ENCODE data around the gene TIAM2. TPM values are rescaled to one million over a fixed set of nuclear protein-coding genes. Genes with fewer than 3 reads are reported as not detected.

TIAM2 gene
- total and polyA plus RNA-seq, 10 of the 15 experiments (the other 5 are each of a cell fraction or from before 2014, with no cell fraction given): 1.1 to 10.5 (median 2.3) TPM

GRCh38 chr6:155158030-155158843 lies 163.1 kb downstream of the TIAM2 start (continued):
- TF ChIP-seq CHD1 (IDR thresholded peaks at IDR 0.05; ENCODE audit: low read depth, low read length) (no peak), JUNB (IDR thresholded peaks at IDR 0.05) (peak; percentile 58), CREM (IDR thresholded peaks at IDR 0.05; ENCODE audit: low read depth) (no peak), ZNF207 (IDR thresholded peaks at IDR 0.05; ENCODE audit: borderline replicate concordance) (no peak), PML (IDR thresholded peaks at IDR 0.05; ENCODE audit: low read length) (no peak), STAT1 (conservative IDR thresholded peaks at IDR 0.05) (no peak), TCF3 (IDR thresholded peaks at IDR 0.05; ENCODE audit: borderline replicate concordance, insufficient read depth, low read depth, low read length) (no peak), JUND (IDR thresholded peaks at IDR 0.05; ENCODE audit: low read depth, low read length) (no peak), ATF7 (IDR thresholded peaks at IDR 0.05; ENCODE audit: low read depth) (0 out of 2 replicates have a peak, but pooled peaks have one; percentile 14), CEBPB (IDR thresholded peaks at IDR 0.05; ENCODE audit: borderline replicate concordance in 1 of 2, low read depth in 2 of 2, low read length in 2 of 2) (no peak), FOXM1 (IDR thresholded peaks at IDR 0.05; ENCODE audit: low read depth, low read length) (peak; percentile 23; the same call in 1 of the 2 replicates), GABPA (IDR thresholded peaks at IDR 0.05; ENCODE audit: low read depth) (no peak), KLF5 (IDR thresholded peaks at IDR 0.05; ENCODE audit: partially characterized antibody) (no peak), PAX8 (IDR thresholded peaks at IDR 0.05) (no peak), E2F8 (IDR thresholded peaks at IDR 0.05; ENCODE audit: low read depth, partially characterized antibody) (no peak), TCF12 (IDR thresholded peaks at IDR 0.05; ENCODE audit: low read depth, low read length) (peak; percentile 45; the same call in 1 of the 2 replicates), ZNF622 (IDR thresholded peaks at IDR 0.05) (no peak), RUNX3 (IDR thresholded peaks at IDR 0.05; ENCODE audit: low read length) (peak; percentile 26; the same call in 1 of the 2 replicates), ZNF217 (IDR thresholded peaks at IDR 0.05) (no peak), EGR1 (IDR thresholded peaks at IDR 0.05; ENCODE audit: borderline replicate concordance in 1 of 2, low read depth in 2 of 2, low read length in 2 of 2) (peak in 1 of 2 experiments; percentile 22; a peak in 1 of 3 replicates), RB1 (IDR thresholded peaks at IDR 0.05; ENCODE audit: borderline replicate concordance) (no peak), TAF1 (IDR thresholded peaks at IDR 0.05; ENCODE audit: borderline replicate concordance, low read depth, low read length) (no peak), IKZF2 (IDR thresholded peaks at IDR 0.05) (no peak), SREBF2 (IDR thresholded peaks at IDR 0.05; ENCODE audit: low read length) (no peak), ASH2L (IDR thresholded peaks at IDR 0.05; ENCODE audit: borderline replicate concordance, low read depth) (no peak), POLR2AphosphoS2 (IDR thresholded peaks at IDR 0.05; ENCODE audit: low read depth, low read length) (no peak), SUZ12 (IDR thresholded peaks at IDR 0.05; ENCODE audit: unreplicated experiment) (no peak), NR2F1 (conservative IDR thresholded peaks at IDR 0.05) (no peak), HSF1 (IDR thresholded peaks at IDR 0.05; ENCODE audit: low read depth, low read length) (no peak), ZBED1 (IDR thresholded peaks at IDR 0.05; ENCODE audit: borderline replicate concordance) (0 out of 2 replicates have a peak, but pooled peaks have one; percentile 19)

Data from GM12878 (cell line).